H9 (cell line): Measurements from ENCODE around the gene DPT. TPM values are rescaled to one million over a fixed set of nuclear protein-coding genes. Genes with fewer than 3 reads are reported as not detected.

Source experiments
- DNase-seq: peaks from one replicate; pipeline ENCODE4 v3.0.0-alpha.2; 2017
- H2AFZ ChIP-seq: one replicate; pipeline ENCODE4 v1.6.1; 2013; ENCODE audit warnings: mild to moderate bottlenecking, low read length, control low read depth, moderate library complexity
- H2AK5ac ChIP-seq: 2 replicates; pipeline ENCODE4 v1.6.1; 2013; ENCODE audit warnings: low read length, control low read depth, mixed read lengths; ENCODE audit not compliant: insufficient read length
- H2BK120ac ChIP-seq: one replicate; pipeline ENCODE4 v1.6.1; 2013; ENCODE audit warnings: low read depth, mild to moderate bottlenecking, low read length, control low read depth, inconsistent platforms; ENCODE audit not compliant: poor library complexity, severe bottlenecking
- H2BK12ac ChIP-seq: 2 replicates; pipeline ENCODE4 v1.6.1; 2013; ENCODE audit warnings: low read length, control low read depth, mixed read lengths, low read depth; ENCODE audit not compliant: insufficient read length
- H2BK15ac ChIP-seq: 2 replicates; pipeline ENCODE4 v1.6.1; 2013; ENCODE audit warnings: low read depth, low read length, control low read depth
- H2BK20ac ChIP-seq: one replicate; pipeline ENCODE4 v1.6.1; 2013; ENCODE audit warnings: low read depth, mild to moderate bottlenecking, low read length, control low read depth, inconsistent platforms; ENCODE audit not compliant: poor library complexity, severe bottlenecking
- H2BK5ac ChIP-seq: 2 replicates; pipeline ENCODE4 v1.6.1; 2013; ENCODE audit warnings: low read length, control low read depth, mixed read lengths; ENCODE audit not compliant: insufficient read length
- H3K14ac ChIP-seq: 2 replicates; pipeline ENCODE4 v1.6.1; 2013; ENCODE audit warnings: low read length, control low read depth; ENCODE audit not compliant: insufficient read depth
- H3K18ac ChIP-seq: 2 replicates; pipeline ENCODE4 v1.6.1; 2013; ENCODE audit warnings: low read depth, mild to moderate bottlenecking, mixed read lengths, low read length, control low read depth; ENCODE audit not compliant: insufficient read length
- H3K23ac ChIP-seq: 2 replicates; pipeline ENCODE4 v1.6.1; 2013; ENCODE audit warnings: low read length, control low read depth, mixed read lengths, low read depth; ENCODE audit not compliant: insufficient read length
- H3K23me2 ChIP-seq: 2 replicates; pipeline ENCODE4 v1.6.1; 2013; ENCODE audit warnings: low read depth, mild to moderate bottlenecking, mixed read lengths, low read length, control low read depth; ENCODE audit not compliant: insufficient read length, poor library complexity, severe bottlenecking
- H3K27ac ChIP-seq: 2 replicates; pipeline ENCODE4 v1.5.1; 2013; ENCODE audit warnings: low read length, control low read depth, mixed read lengths, low read depth; ENCODE audit not compliant: insufficient read length
- H3K27me3 ChIP-seq: 2 replicates; pipeline ENCODE4 v1.6.1; 2013; ENCODE audit warnings: low read length, control low read depth, inconsistent platforms; ENCODE audit not compliant: insufficient read depth
- H3K4ac ChIP-seq: 2 replicates; pipeline ENCODE4 v1.6.1; 2013; ENCODE audit warnings: low read depth, mild to moderate bottlenecking, control low read depth, inconsistent platforms, low read length, moderate library complexity
- H3K4me1 ChIP-seq: 2 replicates; pipeline ENCODE4 v1.6.1; 2013; ENCODE audit warnings: low read length, control low read depth, inconsistent platforms; ENCODE audit not compliant: insufficient read depth
- H3K4me2 ChIP-seq: 2 replicates; pipeline ENCODE4 v1.6.1; 2013; ENCODE audit warnings: low read length, control low read depth, mixed read lengths; ENCODE audit not compliant: insufficient read length, insufficient read depth
- H3K56ac ChIP-seq: 2 replicates; pipeline ENCODE4 v1.6.1; 2013; ENCODE audit warnings: low read depth, mild to moderate bottlenecking, mixed read lengths, low read length, control low read depth; ENCODE audit not compliant: insufficient read length
- H3K79me1 ChIP-seq: 2 replicates; pipeline ENCODE4 v1.6.1; 2013; ENCODE audit warnings: low read depth, mild to moderate bottlenecking, moderate library complexity, low read length, control low read depth, inconsistent platforms; ENCODE audit not compliant: insufficient read depth, poor library complexity, severe bottlenecking
- H3K79me2 ChIP-seq: 2 replicates; pipeline ENCODE4 v1.6.1; 2013; ENCODE audit warnings: low read length, control low read depth, inconsistent platforms; ENCODE audit not compliant: insufficient read depth
- H3K9ac ChIP-seq: 2 replicates; pipeline ENCODE4 v1.6.1; 2013; ENCODE audit warnings: low read length, control low read depth, mixed read lengths; ENCODE audit not compliant: insufficient read length; ENCODE audit errors: extremely low read depth
- H3K9me3 ChIP-seq: one replicate; pipeline ENCODE4 v1.6.1; 2013; ENCODE audit warnings: low read depth, low read length, inconsistent platforms; ENCODE audit not compliant: control insufficient read depth
- H3T11ph ChIP-seq: one replicate; pipeline ENCODE4 v1.6.1; 2013; ENCODE audit warnings: mild to moderate bottlenecking, low read length, control low read depth, inconsistent platforms
- H4K20me1 ChIP-seq: one replicate; pipeline ENCODE4 v1.6.1; 2013; ENCODE audit not compliant: control insufficient read depth, insufficient read length, insufficient read depth
- H4K5ac ChIP-seq: 2 replicates; pipeline ENCODE4 v1.6.1; 2013; ENCODE audit warnings: low read depth, mild to moderate bottlenecking, mixed read lengths, low read length, control low read depth; ENCODE audit not compliant: insufficient read length
- H4K8ac ChIP-seq: replicated peaks from 2 replicates; pipeline ENCODE4 v1.6.1; 2013; ENCODE audit warnings: low read length, control low read depth, mixed read lengths, low read depth; ENCODE audit not compliant: insufficient read length
- H4K91ac ChIP-seq: 2 replicates; pipeline ENCODE4 v1.6.1; 2013; ENCODE audit warnings: low read depth, mild to moderate bottlenecking, moderate library complexity, mixed read lengths, low read length, control low read depth; ENCODE audit not compliant: insufficient read length
- H3K27ac Mint-ChIP-seq, 3 experiments: 2 replicates in 2 of 3; 3 replicates in 1 of 3; pipeline ENCODE4 v1.8.0; 2020 to 2021; ENCODE audit warnings: mixed read lengths in 3 of 3, mild to moderate bottlenecking in 1 of 3, moderate library complexity in 1 of 3
- H3K27me3 Mint-ChIP-seq: 2 replicates; pipeline ENCODE4 v1.8.0; 2021; ENCODE audit warnings: low read depth, mild to moderate bottlenecking, moderate library complexity, mixed read lengths
- H3K36me3 Mint-ChIP-seq, 3 experiments: 2 replicates in 2 of 3; 3 replicates in 1 of 3; pipeline ENCODE4 v1.8.0; 2020 to 2021; ENCODE audit warnings: low read depth in 3 of 3, mixed read lengths in 3 of 3; ENCODE audit not compliant: insufficient read depth in 1 of 3
- H3K4me1 Mint-ChIP-seq, 2 experiments: 2 replicates each; pipeline ENCODE4 v1.8.0; 2020; ENCODE audit warnings: mixed read lengths in 2 of 2
- H3K4me3 Mint-ChIP-seq, 2 experiments: 2 replicates in 1 of 2; 3 replicates in 1 of 2; pipeline ENCODE4 v1.8.0; 2020 to 2021; ENCODE audit warnings: mild to moderate bottlenecking in 2 of 2, mixed read lengths in 2 of 2, moderate library complexity in 1 of 2
- H3K9me3 Mint-ChIP-seq, 2 experiments: 2 replicates in 1 of 2; 3 replicates in 1 of 2; pipeline ENCODE4 v1.8.0; 2020; ENCODE audit warnings: mild to moderate bottlenecking in 2 of 2, mixed read lengths in 2 of 2, moderate library complexity in 1 of 2
- CTCF ChIP-seq: fragments of 200-600 bp; sonication (generic); conservative IDR thresholded peaks from 3 replicates; pipeline ENCODE4 v1.8.0; 2021; ENCODE audit warnings: antibody characterized with exemption, mild to moderate bottlenecking
- WGBS: extraction: QIAGEN DNeasy Blood & Tissue Kit; methylation state at CpG from one replicate; pipeline ENCODE4 v1.1.7; 2013; ENCODE audit warnings: missing lambda C conversion rate, low lambda C conversion rate, mixed read lengths; ENCODE audit not compliant: insufficient read length; ENCODE audit errors: extremely low coverage; 5-methylcytosine and 5-hydroxymethylcytosine counted together
- total RNA-seq: library from RNA; stranded (reverse); gene quantifications from 2 replicates; pipeline ENCODE4 v1.2.1, GENCODE V29; 2021

Gene DPT
- total RNA-seq, 1 experiment from 2014 or later, result not detected

GRCh38 chr1:168751195-168751650, 22.2 kb upstream of the DPT start:
- Mint-ChIP-seq H3K27me3 (no peaks in the 10 kb centered on the region), H3K9me3 (no peaks in the 10 kb centered on the region; a peak in 1 of 5 replicates), H3K4me3 (no peak overlapping the region), H3K4me1 (no peaks in the 10 kb centered on the region), H3K27ac (no peak overlapping the region), H3K36me3 (no peaks in the 10 kb centered on the region)
- Histone ChIP-seq H2BK5ac (no peak overlapping the region), H3K4me1 (no peaks in the 10 kb centered on the region), H3K18ac (no peak overlapping the region), H3K79me1 (no peaks in the 10 kb centered on the region), H3K27ac (no peak overlapping the region), H2BK15ac (no peak overlapping the region), H3K23ac (no peak overlapping the region), H4K20me1 (no peaks in the 10 kb centered on the region), H3K9me3 (no peaks in the 10 kb centered on the region), H3K56ac (no peak overlapping the region), H2AK5ac (no peak overlapping the region), H3K23me2 (no peaks in the 10 kb centered on the region), H3K27me3 (no peaks in the 10 kb centered on the region), H3K4ac (no peak overlapping the region), H2BK12ac (no peak overlapping the region), H3K79me2 (no peaks in the 10 kb centered on the region), H4K5ac (no peak overlapping the region), H2AFZ (no peak overlapping the region), H3K4me2 (no peak overlapping the region), H3T11ph (no peak overlapping the region), H3K9ac (no peak overlapping the region), H4K91ac (no peak overlapping the region), H2BK20ac (no peak overlapping the region), H3K14ac (no peak overlapping the region), H4K8ac (no peak overlapping the region), H2BK120ac (no peak overlapping the region)
- no CpG with 5 or more reads among the region's 3 CpGs for WGBS
- TF ChIP-seq CTCF, result no peak
- DNase-seq, result no peak
